DMS 273 (cell line): ENCODE results near the gene ADAT1.
A peak's percentile ranks its signal among the peaks of the same experiment; 100 is the strongest.
"Not testable (repeated sequence)": the region's sequence is repeated elsewhere in the genome, so short reads cannot be mapped to it uniquely, and the experiment has no call there.

Experiments
- DNase-seq: peaks from one replicate; lab custom pipeline; 2025; ENCODE audit not compliant: unreplicated experiment; lab: John Stamatoyannopoulos, UW

The ADAT1 gene

GRCh38 chr16:75621170-75621477 lies 2.0 kb downstream of the ADAT1 start:
- DNase-seq: peak; percentile 63

GRCh38 chr16:75620326-75621169 lies 2.5 kb downstream of the ADAT1 start:
- no peak for DNase-seq

- DNase-seq: no peak
These were observed 4.3 kb downstream of the ADAT1 start for GRCh38 chr16:75618780-75619179.

- DNase-seq: no peak
These were observed 6.0 kb downstream of the ADAT1 start for GRCh38 chr16:75617121-75617520.

- no peak for DNase-seq
These were observed 6.5 kb downstream of the ADAT1 start for GRCh38 chr16:75616521-75617010.

- no peak for DNase-seq
These were observed 7.5 kb downstream of the ADAT1 start for GRCh38 chr16:75615619-75616018.

DNA sequence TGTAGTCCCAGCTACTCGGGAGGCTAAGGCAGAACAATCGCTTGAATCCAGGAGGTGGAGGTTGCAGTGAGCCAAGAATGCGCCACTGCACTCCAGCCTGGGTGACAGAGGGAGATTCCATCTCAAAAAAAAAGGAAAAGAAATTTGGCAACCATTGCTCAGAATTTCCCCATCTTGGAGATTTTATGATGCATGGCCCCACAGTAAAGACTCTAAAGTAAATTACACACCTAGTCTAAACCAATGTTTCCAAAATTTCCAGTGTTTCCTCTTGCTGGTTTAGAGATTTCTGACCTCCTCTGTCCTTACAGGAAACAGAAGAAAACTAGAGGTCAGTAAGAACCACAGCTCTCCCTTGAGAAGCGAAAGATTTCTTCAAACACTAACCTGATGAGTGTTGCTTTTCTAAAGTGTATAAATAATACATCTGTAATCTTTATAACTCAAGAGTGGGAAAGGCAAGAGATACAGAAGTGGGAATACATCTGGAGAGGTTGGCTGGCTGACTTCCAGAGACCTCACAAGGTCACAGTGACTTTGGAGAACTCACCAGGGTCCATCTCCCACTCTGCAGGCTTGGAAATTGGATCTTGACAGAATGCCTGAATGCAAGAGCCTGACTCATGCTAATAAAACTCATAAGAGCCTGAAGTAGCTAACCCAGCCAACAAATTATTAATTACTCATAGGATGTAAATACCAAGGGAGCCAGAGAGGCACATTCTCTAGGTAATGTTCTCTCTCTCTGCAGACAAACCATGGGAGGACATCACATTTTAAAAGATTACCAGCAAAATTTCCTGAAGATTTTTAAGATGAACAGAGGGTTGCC lies 8.8 kb downstream of the ADAT1 start:
- no peak for DNase-seq

GRCh38 chr16:75606507-75606906 lies 16.6 kb downstream of the ADAT1 start:
- no peak for DNase-seq

DNA sequence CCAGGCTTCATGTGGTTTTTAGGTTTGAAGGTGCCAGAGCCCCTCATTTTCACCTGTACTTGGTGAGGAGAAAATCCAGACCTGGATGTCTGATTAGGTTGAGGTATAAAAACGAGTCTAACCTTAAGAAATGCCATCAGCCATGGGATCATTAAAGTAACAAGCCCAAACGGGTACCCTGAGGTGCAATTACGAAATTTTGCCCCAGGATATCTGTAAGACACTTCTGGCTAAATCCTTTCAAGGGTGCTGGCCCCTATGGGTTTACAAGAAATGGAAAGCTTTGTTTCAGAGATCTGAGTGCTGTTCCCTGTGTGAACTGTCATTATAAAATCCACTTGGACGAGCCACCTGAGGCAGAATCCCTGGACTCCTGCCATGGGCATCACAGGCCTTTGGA lies 19.8 kb downstream of the ADAT1 start:
- no peak for DNase-seq

- DNase-seq: no peak
These were observed 23.4 kb downstream of the ADAT1 start for GRCh38 chr16:75599452-75600277.

GRCh38 chr16:75593825-75594820 lies 29.0 kb downstream of the ADAT1 start:
- DNase-seq: peak; percentile 66

- no peak for DNase-seq
These were observed 29.8 kb downstream of the ADAT1 start for GRCh38 chr16:75593308-75593707.

DNA sequence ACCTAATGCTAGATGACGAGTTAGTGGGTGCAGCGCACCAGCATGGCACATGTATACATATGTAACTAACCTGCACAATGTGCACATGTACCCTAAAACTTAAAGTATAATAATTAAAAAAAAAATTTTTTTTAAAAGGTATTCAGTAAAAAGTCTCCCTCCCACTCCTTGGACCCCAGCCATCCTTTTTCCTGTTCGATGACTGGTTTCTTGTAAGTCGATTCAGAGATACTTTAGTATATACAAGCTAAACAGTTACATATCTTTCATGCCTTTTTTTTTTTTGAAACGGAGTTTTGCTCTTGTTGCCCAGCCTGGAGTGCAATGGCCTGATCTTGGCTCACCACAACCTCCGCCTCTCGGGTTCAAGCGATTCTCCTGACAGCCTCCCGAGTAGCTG lies 31.2 kb downstream of the ADAT1 start:
- not testable (repeated sequence) for DNase-seq

DNA sequence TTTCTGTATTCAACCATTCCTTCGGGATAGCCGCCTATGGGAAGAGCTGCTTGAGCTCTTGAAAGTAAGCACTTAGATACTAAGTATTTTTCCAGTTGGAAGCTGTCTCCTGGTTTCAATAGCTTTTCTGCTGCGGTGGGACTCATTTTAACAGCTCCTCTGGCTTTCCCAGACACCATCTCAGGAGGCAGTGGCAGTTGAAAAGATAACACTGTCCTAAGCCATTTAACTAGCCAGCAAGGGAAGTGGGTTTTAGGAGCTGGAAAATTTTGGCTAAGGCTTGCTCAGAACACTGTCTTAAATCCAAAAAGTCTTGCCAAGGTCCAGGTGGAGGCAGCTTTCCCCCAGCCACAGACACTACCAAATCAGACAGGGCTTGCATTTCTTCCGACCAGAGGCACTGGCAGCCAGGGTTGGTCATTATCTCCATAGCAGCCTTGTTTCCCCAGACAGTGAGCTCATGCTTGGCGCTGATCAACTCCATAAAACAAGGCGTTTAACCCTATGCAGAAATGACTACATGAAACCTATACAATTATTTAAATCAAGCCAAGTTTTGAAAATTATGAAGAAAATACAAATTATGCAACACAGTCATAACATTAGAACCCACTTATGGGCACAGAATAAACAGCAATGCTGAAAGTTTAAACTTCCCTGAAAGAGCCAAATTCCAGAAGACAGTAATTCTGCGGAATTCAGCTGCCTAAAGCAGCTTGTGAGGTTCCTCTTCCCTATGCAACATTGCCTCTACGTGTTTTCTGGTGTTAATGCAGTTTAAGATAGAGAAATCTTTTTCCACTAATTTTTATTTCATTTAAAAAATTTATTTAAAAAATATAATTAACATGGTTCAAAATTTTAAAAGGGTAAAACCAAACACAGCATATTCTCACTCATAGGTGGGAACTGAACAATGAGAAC lies 31.9 kb downstream of the ADAT1 start:
- DNase-seq: peak; percentile 56

GRCh38 chr16:75589306-75589705 lies 33.8 kb downstream of the ADAT1 start:
- no peak for DNase-seq

GRCh38 chr16:75588716-75589115 lies 34.4 kb downstream of the ADAT1 start:
- no peak for DNase-seq

DNA sequence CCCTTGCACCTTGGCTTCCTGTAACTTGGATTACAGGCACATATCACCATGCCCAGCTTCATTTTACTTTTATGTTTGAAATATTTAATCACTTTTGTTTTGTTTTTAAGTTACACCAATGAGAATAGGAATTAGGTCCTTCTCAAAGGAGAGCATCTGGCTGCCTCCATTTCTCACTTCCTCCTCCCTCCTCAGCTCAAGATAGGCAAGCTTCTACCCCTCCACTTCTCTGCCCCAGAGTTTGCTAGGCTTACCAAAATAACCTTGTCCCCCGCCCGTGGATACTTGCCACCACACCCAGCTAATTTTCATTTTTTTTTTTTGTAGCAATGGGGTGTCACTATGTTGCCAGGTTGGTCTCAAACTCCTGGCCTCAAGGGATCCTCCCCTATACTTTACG lies 39.0 kb downstream of the ADAT1 start:
- DNase-seq: no peak

- DNase-seq: no peak
These were observed 43.7 kb downstream of the ADAT1 start for GRCh38 chr16:75579281-75579834.

DNA sequence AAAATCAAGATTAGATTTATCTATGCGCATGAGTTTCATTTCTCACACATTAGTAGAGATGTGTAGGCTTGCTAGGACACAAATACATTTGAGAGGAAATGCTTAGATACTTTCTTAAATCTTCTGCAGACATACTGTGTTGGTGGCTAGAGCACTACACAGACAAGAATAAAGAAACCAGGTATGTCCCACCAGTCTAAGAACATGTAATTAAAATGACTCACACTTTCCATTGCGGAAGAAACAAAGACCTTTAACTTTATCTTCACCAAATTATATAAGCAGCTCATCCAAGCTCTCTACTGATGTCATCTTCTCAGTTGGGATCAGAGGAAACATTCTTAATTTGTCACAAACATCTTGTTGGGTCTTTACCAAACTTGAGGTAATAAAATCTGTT lies 44.4 kb downstream of the ADAT1 start:
- DNase-seq: no peak
